ENCODE data around the gene SH2D4B.
A peak's percentile ranks its signal among the peaks of the same experiment; 100 is the strongest.

The SH2D4B gene

DNA sequence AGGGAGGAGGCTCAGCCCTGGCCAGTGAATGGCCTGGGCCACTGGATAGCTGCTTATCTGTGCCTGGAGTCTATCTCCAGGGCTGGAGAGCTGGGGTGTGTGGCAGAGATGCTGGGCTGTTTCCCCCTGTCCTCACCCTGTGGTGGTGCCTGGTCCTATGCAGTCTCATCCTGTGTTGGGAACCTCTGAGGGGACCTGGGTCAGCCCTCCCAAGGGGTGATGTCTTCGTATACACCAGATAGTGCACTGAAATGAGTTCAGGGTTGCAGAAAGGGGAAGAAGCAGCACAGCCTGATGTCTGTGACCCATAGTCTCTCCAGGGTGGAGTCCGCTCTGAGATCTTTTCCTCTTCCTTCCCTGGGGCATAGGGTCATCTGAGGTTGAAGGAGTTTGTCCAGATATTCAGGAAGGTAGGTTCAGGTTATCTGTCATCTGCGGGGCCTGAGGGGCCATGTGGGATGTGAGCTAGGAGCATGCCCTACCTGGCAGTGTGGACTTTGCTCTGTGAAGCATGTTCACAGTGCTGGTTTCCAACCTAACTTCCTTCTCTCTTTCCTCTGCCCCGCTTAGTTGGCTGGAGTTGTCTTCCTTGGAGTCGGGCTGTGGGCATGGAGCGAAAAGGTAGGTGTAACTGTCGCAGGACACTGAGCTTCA is 33.4 kb upstream of the SH2D4B start:
- peak; percentile 78 for DNase-seq (ENCODE audit: low spot score)

DNA sequence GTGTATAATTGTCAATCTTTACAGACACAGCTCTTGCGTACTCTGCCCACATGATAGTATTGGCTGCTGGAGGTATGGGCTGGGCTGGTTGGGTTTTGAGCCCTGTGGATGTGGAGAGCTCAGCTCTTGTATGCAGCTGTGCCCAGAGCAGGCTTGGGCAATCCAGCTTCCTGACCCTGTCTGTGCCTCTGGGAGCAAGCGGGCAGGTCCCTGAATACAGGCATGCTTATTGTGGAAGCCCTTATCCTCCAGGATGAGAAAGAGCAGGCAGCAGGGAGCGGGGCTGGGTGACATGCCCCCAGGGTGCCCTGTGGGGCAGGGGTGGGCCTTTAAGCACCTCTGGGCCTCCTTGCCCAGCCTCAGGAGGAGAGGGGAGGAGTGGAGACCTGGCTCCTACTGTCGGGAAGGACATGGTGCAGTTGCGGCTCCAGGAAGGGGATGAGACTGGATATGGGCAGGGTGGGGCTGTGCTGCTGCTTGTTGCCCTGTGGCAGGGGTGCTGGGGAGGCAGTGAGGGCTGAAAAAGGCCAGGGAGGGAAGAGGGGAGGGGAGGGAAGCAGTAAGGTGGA is 32.7 kb upstream of the SH2D4B start:
- no peak for DNase-seq (ENCODE audit: low spot score)

DNA sequence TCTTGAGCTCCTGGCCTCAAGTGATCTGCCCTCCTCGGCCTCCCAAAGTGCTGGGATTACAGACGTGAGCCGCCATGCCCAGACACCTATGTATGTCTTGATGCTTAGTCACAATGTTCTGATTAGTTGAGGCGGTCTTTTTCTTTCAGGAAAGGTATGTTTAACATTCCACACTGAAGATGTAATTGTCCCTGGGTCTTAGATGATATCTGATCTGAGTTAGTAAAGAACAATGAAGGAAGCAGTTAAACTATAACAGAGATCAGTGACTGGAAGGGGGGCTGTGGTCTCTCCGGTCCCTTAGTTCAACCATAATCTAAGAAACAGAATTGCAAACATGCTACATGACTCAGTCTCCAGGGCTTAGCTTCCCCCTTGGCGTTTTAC is 31.5 kb upstream of the SH2D4B start:
- no peak for DNase-seq (ENCODE audit: low spot score)

GRCh38 chr10:80506836-80507487 is 30.7 kb upstream of the SH2D4B start:
- DNase-seq (ENCODE audit: low spot score), result no peak

GRCh38 chr10:80509108-80509402 is 28.6 kb upstream of the SH2D4B start:
- DNase-seq (ENCODE audit: low spot score), result no peak

DNA sequence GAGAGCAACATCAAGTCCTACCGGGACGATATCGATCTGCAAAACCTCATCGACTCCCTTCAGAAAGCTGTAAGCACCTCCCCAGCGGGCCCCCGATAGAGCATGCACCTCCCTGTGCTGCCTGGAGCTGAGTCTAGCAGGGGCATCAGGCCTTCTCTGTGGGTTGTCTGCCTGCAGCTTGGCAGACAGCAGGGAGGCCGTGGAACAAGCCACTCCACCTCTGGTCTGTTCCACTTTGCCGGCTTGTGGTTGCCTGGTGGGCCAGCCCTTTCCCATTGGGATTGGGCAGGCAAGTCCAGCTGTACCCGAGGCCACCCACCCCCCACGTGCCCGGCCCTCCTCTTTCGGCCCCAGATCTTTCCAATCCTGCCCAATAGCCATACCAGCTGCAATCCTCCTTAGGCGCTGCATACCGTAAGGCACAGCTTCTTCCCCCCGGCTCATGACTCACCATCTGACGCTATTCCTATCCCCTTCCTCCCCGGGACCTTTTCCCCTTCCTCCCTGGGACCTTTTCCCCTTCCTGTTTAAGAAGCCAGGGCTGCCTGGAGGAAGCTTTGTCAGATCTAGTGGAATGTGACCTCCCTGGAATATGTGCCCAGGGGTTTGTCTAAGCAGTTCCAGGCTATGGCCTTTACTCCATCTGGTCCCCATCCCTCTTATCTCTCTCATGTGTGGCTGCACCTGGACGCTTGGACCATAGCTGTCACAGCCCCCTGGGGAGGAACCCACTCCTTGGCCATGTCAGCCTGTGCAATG is 28.1 kb upstream of the SH2D4B start:
- no peak for DNase-seq (ENCODE audit: low spot score)

- DNase-seq (ENCODE audit: low spot score), result no peak
Observed at GRCh38 chr10:80512031-80512526, 25.6 kb upstream of the SH2D4B start.

DNA sequence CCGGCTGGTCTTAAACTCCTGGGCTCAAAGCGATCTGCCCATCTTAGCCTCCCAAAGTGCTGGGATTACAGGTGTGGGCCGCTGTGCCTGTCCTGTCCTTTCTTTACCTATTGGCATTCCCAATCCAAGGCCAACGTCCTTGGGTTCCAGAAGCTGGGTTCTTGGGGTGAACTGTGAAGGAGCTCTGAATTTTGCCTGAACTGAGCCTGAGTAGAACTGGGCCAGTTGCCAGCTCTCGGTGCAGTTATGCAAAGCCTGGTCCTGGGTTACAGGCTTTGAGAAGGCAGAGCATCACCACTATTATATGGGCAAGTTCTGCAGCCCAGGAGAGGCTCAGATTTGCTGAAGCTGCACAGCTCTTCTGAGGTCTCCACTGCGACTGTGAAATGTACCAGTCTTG is 24.6 kb upstream of the SH2D4B start:
- DNase-seq (ENCODE audit: low spot score), result no peak

DNA sequence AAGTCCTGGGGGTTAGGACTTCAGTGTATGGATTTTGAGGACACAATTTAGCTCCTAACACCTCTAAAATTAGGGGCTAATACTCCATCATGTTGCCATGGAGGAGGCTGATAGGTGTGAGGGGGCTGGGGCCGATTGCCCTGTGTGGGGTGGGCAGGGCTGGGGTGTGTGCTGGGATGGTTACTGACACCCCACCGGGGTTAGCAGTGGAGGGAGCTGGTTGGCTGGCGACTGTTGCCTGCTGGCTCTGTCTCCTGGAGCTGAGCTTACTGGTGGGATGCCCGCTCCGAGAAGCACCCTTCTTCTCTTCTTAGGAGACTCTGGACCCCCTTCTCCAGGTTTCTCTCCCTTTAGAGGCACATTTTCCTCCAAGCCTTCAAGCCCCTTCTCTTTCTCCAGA is 22.2 kb upstream of the SH2D4B start:
- DNase-seq (ENCODE audit: low spot score), result peak; percentile 4

DNA sequence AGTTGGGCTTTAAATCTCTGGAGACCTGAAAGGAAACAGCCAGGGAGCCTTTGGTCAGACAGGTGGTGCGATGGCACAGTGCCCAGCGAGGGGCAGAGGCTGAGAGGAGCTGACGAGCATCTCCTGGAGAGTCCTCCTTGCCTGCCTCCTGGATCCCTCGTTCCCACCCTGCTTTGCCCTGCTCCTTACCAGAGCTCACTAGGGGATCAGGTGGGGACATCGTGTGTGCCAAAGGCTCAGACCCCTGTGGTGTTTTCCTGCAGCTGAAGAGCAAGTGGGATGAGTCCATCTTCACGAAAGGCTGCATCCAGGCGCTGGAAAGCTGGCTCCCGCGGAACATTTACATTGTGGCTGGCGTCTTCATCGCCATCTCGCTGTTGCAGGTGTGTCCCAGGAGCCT is 21.8 kb upstream of the SH2D4B start:
- peak; percentile 6 for DNase-seq (ENCODE audit: low spot score)

GRCh38 chr10:80516506-80517075 is 21.1 kb upstream of the SH2D4B start:
- DNase-seq (ENCODE audit: low spot score), result peak; percentile 6

GRCh38 chr10:80517416-80518142 is 20.1 kb upstream of the SH2D4B start:
- DNase-seq (ENCODE audit: low spot score), result no peak

- DNase-seq (ENCODE audit: low spot score), result no peak
Observed at GRCh38 chr10:80518143-80518806, 19.4 kb upstream of the SH2D4B start.

DNA sequence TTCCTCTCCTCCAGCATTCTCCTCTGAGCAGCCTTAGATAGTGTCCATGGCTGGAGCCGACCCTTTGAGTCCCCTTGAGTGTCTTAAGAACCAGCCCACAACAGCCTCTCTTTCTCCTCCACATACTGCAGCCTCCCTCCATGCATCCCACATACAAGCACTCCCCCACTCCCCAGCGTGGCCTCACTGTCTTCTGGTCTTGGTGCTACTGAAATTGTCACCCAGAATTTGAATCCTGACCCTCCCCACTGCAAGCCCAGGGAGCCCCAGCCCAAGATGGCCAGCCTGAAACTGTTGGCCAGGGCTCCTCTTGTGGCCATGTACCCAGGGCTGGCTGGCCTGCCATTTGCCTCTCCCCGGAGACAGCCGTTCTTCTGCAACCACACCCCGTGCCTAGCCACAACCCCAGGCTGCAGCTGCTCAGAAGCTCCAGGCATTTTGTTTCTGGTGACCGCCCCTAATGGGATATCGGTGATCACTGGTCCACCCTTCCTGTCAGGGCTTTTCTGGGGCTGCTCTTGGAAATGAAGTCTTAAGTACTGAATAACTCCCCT is 18.8 kb upstream of the SH2D4B start:
- no peak for DNase-seq (ENCODE audit: low spot score)

DNA sequence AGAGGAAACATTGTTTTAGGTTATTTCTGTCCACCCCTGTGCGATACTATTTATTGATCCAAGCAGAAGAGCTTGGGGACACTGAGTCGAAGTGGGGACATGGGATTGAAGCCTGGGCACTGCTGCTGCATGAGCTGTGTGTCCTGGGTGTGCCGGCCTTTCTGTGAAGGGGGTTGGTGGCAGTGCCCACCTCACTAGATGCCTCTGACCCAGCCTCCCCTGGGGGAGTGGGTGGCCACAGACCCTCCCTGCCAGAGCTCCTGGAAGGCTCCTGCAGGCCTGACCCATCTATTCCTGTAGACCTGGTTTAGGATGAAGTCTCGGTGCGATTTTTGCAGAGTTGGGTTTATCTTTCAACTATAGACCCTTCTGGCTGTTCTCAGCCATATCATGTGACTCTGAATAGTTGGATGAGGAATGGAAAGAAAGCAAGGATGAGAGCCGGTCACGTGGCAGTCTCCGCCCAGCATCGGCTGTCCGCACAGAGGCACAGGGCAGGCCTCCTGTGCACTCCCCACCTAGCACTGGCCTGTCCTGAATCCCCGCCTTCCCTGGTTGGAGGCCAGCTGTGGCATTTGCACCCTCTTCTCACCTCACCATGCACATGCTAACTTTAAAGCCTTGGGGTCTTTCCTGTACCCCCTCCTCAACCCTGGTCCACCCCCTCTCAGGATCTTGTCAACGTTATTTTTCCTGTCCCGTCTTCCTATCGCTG is 17.6 kb upstream of the SH2D4B start:
- DNase-seq (ENCODE audit: low spot score), result no peak

DNA sequence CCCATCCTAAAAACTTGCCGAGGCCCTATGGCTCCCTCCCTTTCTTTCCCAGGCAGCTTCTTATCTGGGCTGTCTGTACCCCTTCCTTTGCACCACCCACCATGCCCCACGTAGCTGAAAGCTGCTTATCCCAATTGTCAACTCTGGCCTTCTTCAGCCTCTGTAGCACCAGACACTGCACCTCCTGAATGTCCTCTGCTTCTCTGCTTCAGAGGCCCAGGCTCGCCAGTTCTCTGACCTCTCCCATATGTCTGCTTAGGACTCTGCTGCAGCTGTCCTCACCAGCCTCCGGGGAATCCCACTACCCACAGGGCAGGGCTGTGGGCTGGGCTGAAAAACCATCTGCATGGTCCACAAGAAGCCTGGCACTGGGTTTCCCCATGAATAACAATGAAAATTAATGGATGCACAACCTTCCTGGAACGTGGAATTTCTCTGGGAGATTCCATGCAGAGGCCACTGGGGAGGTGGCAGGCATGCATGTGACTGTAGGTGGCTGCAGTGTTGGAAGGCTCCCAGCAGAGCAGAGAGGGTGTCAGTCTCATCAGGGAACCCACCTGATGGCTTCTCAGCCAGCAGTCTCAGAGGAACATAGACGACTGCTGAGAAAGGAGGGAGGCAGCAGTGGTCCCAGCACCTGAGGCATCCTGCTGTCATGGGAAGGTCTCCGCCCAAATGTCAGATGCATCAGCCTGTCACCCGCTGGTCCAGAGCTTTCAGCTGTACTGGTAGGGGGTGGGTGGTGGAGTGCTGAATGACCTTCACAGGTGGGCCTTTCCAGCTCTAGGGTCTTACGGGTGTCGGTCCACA is 16.8 kb upstream of the SH2D4B start:
- DNase-seq (ENCODE audit: low spot score), result no peak

DNA sequence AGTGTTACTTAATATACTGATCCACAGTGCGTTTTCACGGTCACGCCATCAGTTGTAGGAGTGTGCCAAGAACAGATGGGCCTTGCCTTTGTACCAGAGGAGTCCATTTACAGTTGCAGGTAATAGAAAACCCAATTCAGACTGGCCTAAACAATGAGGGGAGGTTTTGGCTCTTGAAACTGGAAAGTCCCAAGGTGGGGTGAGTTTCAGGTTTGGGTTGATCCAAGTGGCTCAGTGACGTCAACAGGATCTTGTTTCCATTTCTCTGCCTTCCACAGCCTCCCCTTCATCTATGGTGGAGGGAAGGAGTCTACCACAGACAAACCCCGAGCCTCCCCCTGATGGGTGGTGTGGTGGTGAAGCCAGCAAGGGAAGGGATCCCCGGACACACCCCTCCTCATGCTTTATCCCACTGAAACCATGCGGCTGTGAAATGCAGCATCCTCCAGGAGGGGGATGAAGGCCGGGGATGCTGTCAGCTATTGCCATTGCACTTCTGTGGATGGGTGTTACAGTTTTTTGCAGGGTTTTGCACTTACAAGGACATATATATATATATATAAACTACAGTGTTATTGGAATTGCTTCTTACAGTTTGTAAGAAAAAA is 14.8 kb upstream of the SH2D4B start:
- DNase-seq (ENCODE audit: low spot score), result no peak

GRCh38 chr10:80523773-80524172 is 13.9 kb upstream of the SH2D4B start:
- no peak for DNase-seq (ENCODE audit: low spot score)

Measured in iPS-NIHi11 (cell line).